Panc1 (cell line): ENCODE results near the gene SERPINB1. TPM values are rescaled to one million over a fixed set of nuclear protein-coding genes. Genes with fewer than 3 reads are reported as not detected.

Experiments used
- ATAC-seq: fragments of 200-7000 bp; cut with Tn5 transposase; 2 replicates; pipeline ENCODE4 v1.9.1; 2020; ENCODE audit warnings: mild to moderate bottlenecking, moderate library complexity
- BruUV-seq: library from RNA; stranded (reverse); fragments of 400-500 nt; replicated peaks from 2 replicates; lab custom pipeline; 2021; lab: Mats Ljungman, UMichigan
- CTCF ChIA-PET: fragments of 300-600 bp; sonication (Branson Sonifier 250); formaldehyde crosslinking; loops from one replicate; lab custom pipeline; 2022; ENCODE audit warnings: antibody characterized with exemption; lab: Charles Lee
- POLR2A ChIA-PET: fragments of 300-600 bp; sonication (Branson Sonifier 250); formaldehyde crosslinking; loops from one replicate; lab custom pipeline; 2022; ENCODE audit warnings: antibody characterized with exemption; lab: Charles Lee
- DNase-seq: peaks from one replicate; pipeline ENCODE4 v3.0.0-alpha.2; 2010; ENCODE audit warnings: low read depth, low spot score
- H3K27ac ChIP-seq: 2 replicates; pipeline ENCODE4 v1.5.1; 2011; ENCODE audit warnings: mild to moderate bottlenecking, low read length, inconsistent platforms
- H3K27me3 ChIP-seq: fragments of 200-500 bp; sonication (Bioruptor generic); 2 replicates; pipeline ENCODE4 v1.6.0; 2014; ENCODE audit warnings: low read length, inconsistent platforms; ENCODE audit not compliant: control insufficient read depth, insufficient read depth
- H3K36me3 ChIP-seq: fragments of 200-500 bp; sonication (Bioruptor generic); 2 replicates; pipeline ENCODE4 v1.5.1; 2014; ENCODE audit warnings: inconsistent platforms, mild to moderate bottlenecking, low read length, moderate library complexity; ENCODE audit not compliant: control insufficient read depth, insufficient read depth
- H3K4me1 ChIP-seq: 2 replicates; pipeline ENCODE4 v1.5.1; 2011; ENCODE audit warnings: inconsistent platforms, mild to moderate bottlenecking, low read length, moderate library complexity; ENCODE audit not compliant: control insufficient read depth, insufficient read depth
- H3K4me3 ChIP-seq, 2 experiments: 2 replicates each; pipeline ENCODE4 v1.5.1; 2011 to 2012; ENCODE audit warnings: low read depth in 2 of 2, low read length in 2 of 2, mild to moderate bottlenecking in 2 of 2, inconsistent platforms in 1 of 2, moderate library complexity in 1 of 2
- H3K9me3 ChIP-seq: fragments of 200-500 bp; sonication (Bioruptor generic); 2 replicates; pipeline ENCODE4 v1.5.1; 2014; ENCODE audit warnings: low read depth, mild to moderate bottlenecking, inconsistent platforms, low read length, moderate library complexity; ENCODE audit not compliant: control insufficient read depth, insufficient read depth
- CTCF ChIP-seq: fragments of 450-650 bp; IDR thresholded peaks from 2 replicates; pipeline ENCODE4 v1.5.1; 2017; ENCODE audit warnings: mild to moderate bottlenecking
- POLR2AphosphoS5 ChIP-seq: IDR thresholded peaks from 2 replicates; pipeline ENCODE4 v1.6.1; 2012; ENCODE audit warnings: mild to moderate bottlenecking, low read depth, low read length, moderate library complexity
- REST ChIP-seq, 2 experiments: IDR thresholded peaks; 2 replicates each; pipeline ENCODE4 v1.6.1; 2011 to 2012; ENCODE audit warnings: low read depth in 2 of 2, control low read depth in 1 of 2, low read length in 1 of 2, mild to moderate bottlenecking in 1 of 2, moderate library complexity in 1 of 2; ENCODE audit not compliant: insufficient read depth in 1 of 2
- SIN3A ChIP-seq: IDR thresholded peaks from 2 replicates; pipeline ENCODE4 v1.6.1; 2012; ENCODE audit warnings: low read depth, mild to moderate bottlenecking, low read length, moderate library complexity, borderline replicate concordance; ENCODE audit not compliant: insufficient read depth
- TCF7L2 ChIP-seq: IDR thresholded peaks from 2 replicates; pipeline ENCODE4 v1.6.1; 2011; ENCODE audit warnings: mild to moderate bottlenecking, low read depth, low read length, inconsistent platforms
- in situ Hi-C: cut with HindIII; loops from 2 replicates; pipeline ENCODE4 v1.10.0; 2016; ENCODE audit warnings: low sequenced_read_pairs, low pct_unique_long_range_greater_than_20kb
- intact Hi-C: fragments of 100-400 bp; cut with micrococcal nuclease; formaldehyde crosslinking; loops from one replicate; pipeline ENCODE4 v1.10.0; 2022; ENCODE audit not compliant: unreplicated experiment
- total RNA-seq: library from RNA; stranded (reverse); gene quantifications from one replicate; pipeline ENCODE4 v1.2.1, GENCODE V29; 2021; ENCODE audit not compliant: unreplicated experiment

Gene SERPINB1
- total RNA-seq, 1 experiment from 2014 or later = 40.8 TPM

- intact Hi-C loops = no loop called here
- POLR2A ChIA-PET = no interaction called here
Observed at GRCh38 chr6:2792330-2793110, 49.1 kb downstream of the SERPINB1 start.

More at GRCh38 chr6:2792330-2793110, 49.1 kb downstream of the SERPINB1 start:
- CTCF ChIA-PET = interaction anchor here (1.1 to 1.8 kb wide), 3 partner anchors 23 to 47 kb away, joined by 3 to 6 read pairs (median 3); no protein-coding TSS in a partner anchor
- in situ Hi-C loops = no loop called here
- Histone ChIP-seq H3K27me3 (no peaks in the 10 kb centered on the region), H3K4me1 (peaks cover 13% of the 10 kb centered on the region; the same call in 1 of the 2 replicates), H3K36me3 (no peaks in the 10 kb centered on the region), H3K9me3 (no peaks in the 10 kb centered on the region), H3K27ac (no peak overlapping the region), H3K4me3 (no peak overlapping the region)
- ATAC-seq (no peak), DNase-seq (no peak)
- TF ChIP-seq REST (IDR thresholded peaks at IDR 0.05; ENCODE audit: insufficient read depth in 1 of 2, low read depth in 2 of 2, low read length in 1 of 2) (no peak), SIN3A (no peak), TCF7L2 (no peak), POLR2AphosphoS5 (no peak), CTCF (no peak)
- BruUV-seq = no TSS peak
